GM12892 (cell line): ENCODE measurements around the gene TMEM127.

Experiments used
- POLR2A ChIP-seq: IDR thresholded peaks from 2 replicates; pipeline ENCODE4 v1.6.1; 2011; ENCODE audit warnings: low read depth, low read length, control low read depth
- POLR2AphosphoS5 ChIP-seq: IDR thresholded peaks from 2 replicates; pipeline ENCODE4 v1.6.1; 2011; ENCODE audit warnings: low read depth, low read length, control low read depth
- TAF1 ChIP-seq: IDR thresholded peaks from 2 replicates; pipeline ENCODE4 v1.6.1; 2011; ENCODE audit warnings: low read depth, mild to moderate bottlenecking, control low read depth, low read length, borderline replicate concordance

- no peak; the same call in 1 of the 2 replicates for TF ChIP-seq POLR2A
- no peak for TF ChIP-seq POLR2AphosphoS5
- TF ChIP-seq TAF1, result no peak
These were observed 6.2 kb upstream of the TMEM127 start for GRCh38 chr2:96271995-96272394.
